ENCODE data around the gene ZNF516.

Gene ZNF516

DNA sequence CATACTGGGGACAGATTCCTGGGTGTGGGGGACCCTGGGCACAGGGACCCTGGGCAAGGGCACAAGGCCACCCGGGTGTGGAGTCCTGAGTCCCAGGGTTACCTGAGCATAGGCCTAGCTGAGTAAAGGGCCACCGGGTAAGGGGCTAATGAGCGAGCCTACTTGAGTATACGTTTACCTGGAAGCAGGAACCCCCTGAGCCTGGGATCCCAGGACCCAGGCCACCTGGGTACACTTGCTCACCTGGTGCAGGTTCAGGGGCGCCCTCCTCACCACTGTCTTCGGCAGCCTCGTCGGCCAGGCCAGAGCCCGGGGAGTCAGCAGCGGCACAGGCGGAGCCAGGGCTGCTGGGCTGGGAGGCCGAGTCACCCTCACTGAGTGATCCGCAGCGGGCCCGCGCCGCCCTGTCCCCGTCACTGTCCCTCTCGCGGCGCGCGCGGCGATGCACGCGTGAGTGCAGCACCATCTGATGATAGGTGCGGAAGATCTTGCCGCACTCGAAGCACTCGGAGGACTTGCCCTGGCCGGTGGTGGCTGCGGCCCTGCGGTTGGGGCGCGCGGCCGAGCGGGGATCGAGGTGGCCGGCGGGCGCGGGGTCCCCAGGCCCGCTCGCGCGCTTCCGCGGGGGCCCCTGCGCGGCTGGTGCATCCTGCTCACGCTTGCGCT lies 53.9 kb downstream of the ZNF516 start:
- no peak for DNase-seq

DNA sequence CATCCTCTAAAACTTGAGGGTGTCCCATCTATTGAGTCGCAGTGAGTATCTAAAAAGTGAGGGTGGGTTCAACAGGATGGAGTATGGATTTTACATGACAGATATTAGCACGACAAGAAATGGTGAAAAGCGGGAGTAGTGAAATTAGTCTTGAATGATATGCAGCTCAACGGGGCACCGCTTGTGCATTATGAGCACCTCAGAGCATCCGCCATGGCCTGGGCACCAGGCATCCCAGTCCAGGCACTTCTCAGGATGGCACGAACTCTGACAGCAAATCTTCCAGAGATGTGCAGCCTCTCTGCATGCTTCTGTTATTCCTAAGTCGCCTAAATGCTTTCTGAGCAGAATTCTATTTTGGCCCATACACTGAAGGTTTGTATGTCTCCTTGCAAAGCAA lies 57.1 kb downstream of the ZNF516 start:
- DNase-seq, result no peak

DNA sequence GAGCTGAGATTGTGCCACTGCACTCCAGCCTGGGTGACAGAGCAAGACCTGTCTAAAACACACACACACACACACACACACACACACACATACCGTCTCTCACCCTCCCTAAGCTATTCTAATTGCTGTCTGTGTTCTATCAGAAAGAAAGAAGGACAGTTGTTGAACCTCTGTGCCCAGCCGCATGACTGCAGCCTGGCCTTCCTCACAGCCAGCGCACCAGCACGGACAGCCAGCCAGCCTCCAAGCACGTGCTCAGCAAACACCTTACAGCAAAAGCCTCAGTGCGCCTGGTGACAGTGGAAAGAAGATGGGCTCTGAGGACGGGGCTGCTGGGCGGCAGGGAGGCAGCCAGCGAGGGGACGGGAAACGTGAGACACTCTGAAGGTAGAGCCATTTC lies 58.0 kb downstream of the ZNF516 start:
- DNase-seq, result no peak

DNA sequence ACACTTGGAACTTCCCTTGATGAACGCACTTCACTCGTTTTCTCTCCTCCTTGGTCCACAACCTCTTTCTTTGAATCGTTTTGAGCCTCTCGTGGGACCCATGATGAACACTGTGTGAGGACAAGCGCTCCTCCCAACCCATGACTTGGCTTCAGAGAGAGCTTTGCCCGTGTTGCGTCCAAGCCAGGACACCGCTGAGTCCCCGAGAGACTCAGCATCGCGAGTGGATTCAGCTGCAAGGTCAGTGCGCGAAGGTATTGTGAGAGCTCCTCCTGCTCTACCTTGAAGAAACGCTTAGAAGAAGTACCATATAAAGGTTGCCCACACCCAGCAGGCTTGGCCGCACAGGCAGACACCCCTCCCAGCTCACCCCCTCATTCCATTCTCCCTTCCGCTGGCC lies 58.7 kb downstream of the ZNF516 start:
- no peak for DNase-seq

DNA sequence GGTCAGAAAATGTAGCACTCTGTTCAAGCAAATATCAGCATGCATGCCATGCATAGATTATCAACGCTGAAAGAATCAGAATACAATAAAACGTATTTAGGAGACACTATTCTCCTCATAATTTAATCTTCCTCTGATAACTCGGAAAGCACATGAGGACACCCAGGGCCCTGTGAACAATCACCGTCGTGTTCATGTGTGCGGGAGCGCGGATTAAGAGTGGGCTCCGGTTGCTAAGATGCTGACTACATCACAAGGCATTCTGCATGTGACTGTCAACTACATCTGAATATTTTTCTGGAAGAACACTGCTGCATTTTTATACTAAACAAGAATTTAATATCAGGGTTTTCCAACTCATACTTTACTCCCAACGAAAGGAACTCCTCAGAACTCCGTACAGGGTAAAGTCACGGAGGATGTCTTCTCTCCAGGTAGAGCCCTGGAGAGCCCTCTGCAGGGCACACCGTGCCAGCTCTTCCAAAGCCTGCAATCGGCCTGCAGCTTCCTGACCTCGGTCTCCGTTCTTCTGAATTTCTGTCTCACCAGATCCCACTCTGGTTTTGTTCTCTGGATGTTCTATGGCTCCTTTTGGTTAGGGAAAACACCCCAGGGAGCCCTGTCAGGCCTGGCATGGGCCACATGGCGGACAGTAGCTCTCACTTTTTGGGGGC lies 59.6 kb downstream of the ZNF516 start:
- no peak for DNase-seq

DNA sequence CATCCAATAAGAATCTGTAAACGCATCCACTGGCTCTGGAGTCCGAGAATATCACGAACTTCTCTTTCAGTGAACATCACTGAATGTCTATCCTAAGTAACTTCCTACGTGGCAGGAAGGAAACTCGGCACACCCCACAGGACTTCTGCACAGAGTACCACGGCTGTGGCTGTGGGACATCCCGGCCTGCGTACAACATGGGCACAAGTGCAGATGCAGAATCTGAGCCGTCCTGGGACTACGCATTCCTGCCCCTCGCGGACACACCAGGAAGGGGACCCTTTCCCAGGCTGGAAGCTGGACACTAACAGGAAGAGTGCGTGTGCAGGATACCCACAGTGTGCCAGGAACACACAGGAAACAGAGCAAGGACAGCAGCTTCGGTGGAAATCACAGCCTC lies 60.6 kb downstream of the ZNF516 start:
- no peak for DNase-seq

DNA sequence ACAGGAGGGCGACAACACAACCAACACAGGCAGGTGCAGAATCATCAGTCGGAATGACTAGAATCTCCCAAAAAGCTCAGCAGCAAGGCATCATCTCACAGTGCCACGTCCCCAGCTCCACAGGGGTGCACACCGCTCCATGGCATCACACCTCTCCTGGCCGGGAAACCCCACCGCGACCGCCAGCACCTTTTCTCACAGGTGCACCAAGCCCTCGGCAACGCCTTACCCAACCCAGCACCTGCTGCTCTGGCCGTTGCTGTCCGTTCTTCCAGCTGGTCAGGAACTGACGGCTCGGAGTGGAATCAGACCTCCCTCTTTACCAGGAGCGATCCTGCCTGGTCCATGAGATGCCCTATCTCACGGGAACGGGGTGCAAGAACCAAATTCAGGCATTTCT lies 61.3 kb downstream of the ZNF516 start:
- DNase-seq, result no peak

DNA sequence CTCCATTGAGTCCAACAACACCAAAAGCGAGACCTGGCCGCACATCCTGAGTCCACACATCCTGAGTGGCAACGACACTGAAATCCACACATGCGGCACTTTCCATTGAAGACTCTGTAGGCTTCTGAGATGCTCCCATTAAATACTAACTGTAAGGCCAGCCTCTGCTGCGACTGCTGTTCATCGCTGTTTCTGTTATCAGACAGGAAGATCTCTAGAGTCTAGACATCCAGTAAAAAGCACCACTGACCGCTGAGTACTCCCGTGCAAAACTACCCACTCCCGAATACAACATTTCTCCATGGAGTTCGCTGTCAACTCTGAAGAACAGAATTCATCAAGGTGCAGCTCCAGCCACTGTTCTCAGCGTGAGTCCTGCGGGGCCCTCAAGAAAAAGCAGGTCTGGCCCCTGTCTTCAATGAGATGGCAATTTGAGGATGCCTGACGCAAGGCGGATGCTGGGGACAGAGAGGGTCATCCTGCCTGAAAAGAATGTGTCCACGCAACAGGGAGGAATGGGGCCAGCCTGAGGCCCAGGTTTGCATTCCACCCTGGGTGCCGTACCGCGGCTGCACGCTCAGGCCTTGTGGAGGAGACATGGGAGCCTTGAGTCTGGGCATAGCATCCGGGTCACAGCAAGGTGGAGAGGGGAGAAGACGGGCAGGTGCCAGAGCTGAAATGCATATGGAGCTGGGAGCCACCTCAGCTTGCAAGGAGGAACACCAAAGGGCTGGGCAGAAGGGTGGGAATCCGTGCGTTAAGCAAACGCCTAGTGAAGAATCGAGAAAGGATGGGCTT lies 61.9 kb downstream of the ZNF516 start:
- DNase-seq, result no peak

DNA sequence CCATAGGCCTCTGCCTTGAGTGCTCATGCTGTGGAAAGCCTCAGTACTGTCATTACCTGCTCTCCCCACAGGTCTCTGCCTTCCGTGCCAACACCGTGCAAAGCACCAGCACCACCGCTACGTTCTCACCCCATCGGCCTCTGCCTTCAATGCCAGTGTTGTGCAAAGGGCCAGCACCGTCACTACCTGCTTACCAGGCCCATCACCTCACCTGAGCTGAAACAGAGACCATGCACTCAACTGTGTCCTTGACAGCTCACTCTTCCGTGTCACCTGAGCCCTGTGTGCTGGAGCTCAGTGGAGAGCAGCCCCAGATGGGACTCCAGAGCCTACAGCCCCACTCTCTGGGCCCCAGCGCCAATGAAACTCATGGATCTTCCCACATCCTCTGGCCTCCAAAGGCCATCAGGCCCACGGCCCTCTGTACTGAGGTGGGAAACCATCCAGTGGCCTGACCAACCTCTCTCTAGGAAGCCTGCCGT lies 62.7 kb downstream of the ZNF516 start:
- DNase-seq, result no peak

DNA sequence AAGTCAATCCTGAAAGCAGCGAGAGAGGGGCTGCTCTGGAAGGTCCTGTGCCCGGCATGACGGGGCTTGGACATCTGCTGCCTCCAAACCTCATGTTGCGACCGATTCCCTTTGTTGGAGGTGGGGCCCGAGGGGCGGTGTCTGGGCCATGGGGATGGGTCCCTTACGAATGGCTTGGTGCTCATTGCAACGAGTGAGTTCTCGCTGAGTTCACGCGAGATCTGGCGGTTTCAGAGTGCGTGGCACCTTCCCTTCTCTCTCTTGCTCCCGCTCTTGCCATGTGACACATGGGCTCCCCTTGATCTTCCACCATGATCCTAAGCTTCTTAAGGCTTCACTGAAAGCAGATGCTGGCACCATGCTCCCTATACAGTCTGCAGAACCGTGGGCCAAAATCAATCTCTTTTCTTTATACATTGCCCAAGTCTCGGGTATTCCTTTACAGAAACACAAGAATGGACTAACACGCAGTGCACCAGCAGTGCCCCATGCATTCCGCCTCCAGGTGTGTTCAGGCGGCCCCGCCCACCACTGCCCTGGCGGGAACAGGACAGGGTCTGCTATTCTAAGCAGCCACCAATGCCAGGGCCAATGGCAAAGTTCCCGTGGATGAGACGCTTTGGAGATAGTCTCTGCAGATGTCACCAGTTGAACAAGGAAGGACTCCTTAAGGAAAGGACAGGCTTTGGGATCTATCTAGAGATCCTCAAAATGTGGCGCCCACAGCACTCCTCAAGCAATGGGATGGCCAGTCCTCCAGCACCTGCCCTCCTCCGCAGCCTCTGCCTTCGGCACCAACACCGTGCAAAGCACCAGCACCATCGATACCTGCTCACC lies 63.4 kb downstream of the ZNF516 start:
- DNase-seq, result no peak

DNA sequence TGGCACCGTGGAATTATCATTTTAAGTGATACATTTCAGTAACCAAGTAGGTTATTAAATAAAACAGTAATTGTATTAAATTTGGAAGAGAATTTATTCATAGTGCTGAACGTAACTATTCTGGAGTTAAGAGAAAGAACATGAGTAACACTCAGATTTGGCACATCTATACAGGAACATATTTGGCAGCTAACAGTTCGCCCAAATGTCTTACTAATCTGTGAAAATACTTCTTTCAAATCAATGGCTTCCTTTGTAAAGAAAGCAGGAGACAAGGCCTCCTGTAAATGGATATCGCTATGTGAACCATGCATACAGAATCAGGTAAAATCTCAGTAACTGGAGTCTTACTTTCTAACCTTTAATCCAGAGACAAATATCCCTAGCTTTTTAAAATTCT lies 64.4 kb downstream of the ZNF516 start:
- no peak for DNase-seq

DNA sequence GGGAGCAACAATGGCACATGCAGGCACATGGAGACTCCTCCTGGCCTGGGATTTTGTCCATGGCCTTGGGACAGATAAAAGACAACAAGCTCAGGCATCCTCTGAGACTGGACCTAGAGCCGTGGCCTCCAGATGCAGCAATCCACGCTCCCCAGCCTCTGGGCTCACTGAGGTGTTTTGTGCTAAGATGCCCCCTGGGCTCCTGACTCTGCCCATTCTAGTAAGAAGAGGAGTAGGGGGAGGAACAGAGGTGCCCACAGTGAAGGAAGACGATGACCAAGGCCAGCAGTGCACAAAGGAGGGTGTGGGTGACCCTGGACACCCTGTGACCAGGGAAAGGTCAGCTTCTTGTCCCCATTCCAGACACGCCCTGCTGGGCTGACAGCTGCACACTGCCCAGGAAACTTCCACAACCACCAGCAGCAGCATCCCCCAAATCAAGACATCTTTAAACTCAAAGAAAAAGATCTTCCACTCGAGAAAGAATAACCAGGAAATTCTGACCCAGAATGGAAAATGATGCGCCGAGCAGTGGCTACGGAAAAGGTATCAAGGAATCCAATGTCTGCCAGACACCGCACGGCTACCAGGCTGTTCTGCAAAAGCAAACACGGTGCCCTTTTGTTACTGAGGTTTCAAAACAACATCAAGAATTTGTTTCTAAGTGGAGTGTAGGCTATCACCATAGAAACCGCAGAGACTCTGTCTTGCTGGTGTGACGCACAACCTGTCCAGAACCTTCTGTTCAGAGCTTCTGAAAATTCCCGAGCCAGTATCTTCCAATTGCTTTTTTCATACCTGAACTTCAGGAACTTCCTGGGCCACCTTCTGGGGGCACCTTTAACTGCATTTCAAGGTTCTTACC lies 65.5 kb downstream of the ZNF516 start:
- DNase-seq, result peak; percentile 46

DNA sequence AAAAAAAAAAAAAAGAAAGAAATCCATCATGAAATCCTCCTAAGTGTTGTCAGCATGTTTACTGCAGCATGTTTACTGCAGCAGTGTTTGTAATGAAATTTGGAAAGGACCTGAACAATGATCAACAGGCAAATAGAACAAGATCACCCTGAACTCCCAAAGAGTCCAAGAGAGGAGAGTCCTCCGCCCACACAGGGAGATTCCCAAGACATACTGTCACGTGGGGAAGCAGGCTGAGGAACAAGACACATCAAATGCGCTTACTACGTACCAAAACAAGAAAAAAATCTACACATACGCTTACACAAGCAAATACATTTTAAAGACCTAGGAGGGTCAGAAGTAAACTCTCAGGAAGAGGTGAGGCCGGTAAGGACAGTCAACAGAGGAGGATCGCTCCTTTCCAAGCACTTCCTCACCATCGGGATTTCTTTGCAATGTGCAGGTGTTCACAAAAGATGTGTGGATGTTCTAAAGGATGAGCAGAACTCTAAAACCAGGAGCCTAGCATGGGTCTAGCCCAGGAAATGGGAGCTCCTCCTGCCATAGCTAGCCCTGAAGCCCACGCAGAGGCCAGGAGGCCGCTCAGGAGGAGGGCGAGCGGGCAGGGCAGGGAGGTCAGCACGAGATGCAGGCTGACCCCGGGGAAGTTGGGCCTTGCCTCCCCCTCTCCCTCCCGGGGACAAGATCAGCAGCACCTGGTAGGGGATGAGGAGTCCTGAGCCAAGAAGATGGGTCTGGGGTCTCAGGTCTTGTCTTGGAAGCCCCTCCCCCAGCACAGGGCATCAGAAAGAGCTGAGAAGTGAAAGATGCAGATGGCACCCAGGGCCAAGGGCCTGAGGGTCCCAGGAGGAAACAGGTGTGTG lies 66.4 kb downstream of the ZNF516 start:
- DNase-seq, result no peak

DNA sequence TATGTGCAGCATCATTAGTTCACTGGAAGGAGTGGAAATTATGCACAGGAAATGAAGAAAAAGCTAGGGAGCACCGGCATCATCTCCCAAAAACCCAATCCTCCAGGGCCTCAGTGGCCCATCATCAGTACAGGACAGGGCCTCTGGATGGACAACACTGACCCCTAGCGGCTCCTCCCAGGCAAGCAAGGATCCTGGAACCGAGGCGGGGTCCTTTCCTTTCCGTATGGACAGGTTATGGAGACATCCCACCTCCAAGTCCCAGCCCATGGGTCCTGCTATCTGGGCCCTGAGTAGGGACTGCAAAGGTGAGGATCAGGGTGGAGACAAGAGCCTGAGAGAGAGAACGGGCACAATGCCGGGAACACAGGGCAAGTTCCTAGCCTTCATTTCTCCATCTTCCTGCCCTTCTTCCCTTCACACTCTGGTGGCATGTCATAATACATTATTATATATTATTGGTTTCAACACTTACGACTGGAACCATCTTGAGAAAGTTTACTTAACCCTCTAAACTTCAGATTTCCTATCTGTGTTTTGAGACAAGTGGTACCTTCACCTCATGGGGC lies 68.2 kb downstream of the ZNF516 start:
- peak; percentile 59 for DNase-seq

DNA sequence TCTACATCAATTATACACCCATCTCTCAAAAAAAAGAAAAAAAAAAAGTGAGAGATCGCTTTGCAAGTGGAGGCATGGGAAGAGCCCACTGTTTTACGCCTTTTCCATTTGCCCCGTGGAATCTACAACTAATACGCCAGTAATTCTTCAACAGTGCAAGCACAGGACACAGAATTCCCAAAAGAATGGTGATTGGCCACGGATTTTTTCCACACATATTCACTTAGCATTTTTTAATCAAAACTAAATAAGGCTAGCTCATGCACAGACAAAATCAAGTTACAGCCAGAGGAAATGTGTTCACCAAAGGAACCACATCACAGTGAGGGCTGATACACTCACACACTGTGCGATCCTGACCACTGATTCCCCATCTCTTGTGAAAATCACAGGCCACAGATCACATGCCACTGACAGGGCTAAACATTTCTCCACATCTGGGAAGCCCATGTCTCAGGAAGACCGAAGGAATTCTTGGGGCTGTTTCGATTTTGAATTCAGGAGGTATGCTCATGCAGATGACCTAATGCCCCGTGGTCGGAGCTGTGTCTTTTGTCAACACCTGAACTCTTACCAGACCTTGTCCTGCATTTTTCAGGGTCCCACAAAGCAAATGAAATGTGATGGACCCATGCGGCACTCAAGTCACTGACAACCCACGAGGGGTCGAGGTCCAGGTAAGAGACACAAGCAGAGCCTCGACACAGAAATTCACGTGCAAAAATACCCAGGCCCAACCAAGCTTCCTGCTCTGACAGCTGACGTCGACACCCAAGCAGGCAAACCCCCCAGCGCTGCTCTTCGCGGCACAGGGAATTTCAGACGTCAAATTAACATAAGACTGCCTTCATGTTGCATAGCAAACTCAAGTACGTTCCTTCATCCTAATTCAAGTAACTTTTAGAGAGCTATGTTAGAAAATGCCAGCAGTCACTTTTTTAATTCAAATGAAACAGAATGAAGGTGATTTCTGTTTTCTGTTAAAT lies 69.6 kb downstream of the ZNF516 start:
- DNase-seq, result no peak

DNA sequence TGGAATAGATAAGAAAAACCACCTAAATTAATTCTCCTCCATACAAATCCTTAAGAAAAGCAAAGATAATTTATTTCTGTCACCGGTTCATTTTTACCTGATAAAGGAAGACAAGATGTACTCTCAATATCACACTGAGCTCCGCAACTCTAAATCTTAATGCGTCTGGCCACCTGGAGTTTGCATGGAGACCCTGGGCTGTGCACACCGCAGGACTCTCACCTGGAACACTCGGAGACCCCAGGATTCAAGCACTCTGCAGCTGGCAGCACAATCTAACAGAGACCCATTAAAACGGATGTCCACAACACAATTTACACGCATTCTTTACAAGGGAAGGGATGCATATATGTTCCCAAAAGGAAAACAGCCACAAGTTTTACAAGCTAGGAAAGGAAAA lies 72.2 kb downstream of the ZNF516 start:
- no peak for DNase-seq

DNA sequence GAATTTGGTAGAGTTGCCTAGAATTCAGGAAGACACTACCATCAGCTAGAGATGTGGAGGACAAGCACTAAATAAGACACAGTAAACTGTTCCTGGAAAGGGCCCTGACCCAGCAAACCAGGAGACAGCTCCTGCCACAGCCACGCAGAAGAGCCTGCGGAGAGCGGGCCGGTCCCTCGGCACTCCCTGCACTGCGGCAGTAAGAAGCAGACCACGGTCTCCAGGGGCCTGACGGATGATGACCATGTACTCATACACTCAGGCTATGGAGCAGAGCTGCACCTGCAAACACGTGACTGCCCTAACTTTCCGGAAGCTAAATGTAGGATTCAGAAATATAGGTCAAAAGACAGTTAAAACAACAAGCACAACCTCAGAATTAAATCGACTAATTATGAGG lies 72.9 kb downstream of the ZNF516 start:
- DNase-seq, result no peak

DNA sequence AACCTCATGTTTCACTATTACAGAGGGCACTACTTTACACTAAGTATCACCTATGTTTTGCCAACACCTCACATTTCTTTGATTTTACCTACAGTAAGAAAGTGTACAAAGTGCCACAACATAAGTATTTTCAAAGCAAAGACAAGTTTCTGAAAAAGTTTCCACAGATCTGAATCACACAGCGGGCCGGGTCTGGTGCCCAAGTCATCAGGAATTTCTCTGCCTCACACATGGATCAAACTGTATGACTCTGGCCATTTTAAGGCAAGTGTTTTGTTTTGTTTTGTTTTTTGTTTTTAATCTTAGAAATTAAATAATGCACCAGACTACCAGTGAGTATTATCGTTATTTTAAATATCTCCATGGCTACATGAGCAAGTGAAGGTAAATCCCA lies 73.4 kb downstream of the ZNF516 start:
- no peak for DNase-seq

DNA sequence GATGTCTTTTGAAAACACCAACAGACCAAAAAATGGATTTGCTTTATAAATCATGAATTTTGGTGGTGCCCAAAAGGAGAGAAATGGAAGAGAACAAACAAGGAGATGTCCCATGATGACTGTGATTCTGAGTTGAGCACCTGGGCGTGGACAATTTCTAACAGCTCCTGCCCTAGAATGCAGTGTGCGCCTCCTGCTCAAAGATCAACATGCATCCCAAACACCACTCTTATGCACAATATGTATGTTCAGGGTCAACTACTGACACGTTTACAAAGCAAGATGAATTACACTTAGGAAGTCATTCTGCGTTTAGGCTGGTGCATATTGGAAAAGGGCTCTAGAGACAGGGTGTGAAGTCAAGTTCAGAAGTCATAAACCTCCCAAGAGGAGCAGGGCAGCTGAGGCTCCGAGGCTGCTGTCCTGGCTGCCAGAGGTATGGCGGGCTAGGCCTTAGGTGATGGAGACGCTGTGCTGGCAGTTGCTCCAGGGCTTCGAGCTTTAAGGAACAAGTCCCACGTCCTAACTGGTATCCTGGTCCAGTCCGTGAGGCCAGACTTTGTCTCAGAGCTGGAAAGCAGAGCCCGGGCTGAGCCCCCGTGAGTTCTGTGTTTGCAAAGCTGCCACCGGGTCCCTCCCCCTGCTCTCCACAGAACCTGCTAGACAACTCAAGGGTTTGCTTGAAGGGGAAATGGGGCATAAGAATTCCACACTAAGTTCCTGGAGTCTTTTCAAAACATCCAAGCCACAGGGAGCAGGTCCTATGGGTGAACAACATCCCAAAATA lies 74.0 kb downstream of the ZNF516 start:
- peak; percentile 42 for DNase-seq
